Measurements from ENCODE around the gene TRIO.
A peak's percentile ranks its signal among the peaks of the same experiment; 100 is the strongest.

Gene TRIO

GRCh38 chr5:14452685-14453454 is 309.7 kb downstream of the TRIO start:
- no peaks in the 10 kb centered on the region for H3K27me3 Mint-ChIP-seq
- H3K27ac Mint-ChIP-seq, result no peak overlapping the region
- H3K4me3 Mint-ChIP-seq, result no peak overlapping the region
- ATAC-seq (replicated peaks), result no peak
- peaks cover 7% of the 10 kb centered on the region for H3K36me3 Mint-ChIP-seq (ENCODE audit: insufficient read depth)
- H3K9me3 Mint-ChIP-seq, result no peaks in the 10 kb centered on the region
- peaks cover 3 to 6% of the 10 kb centered on the region in 2 donors for H3K4me1 Mint-ChIP-seq (ENCODE audit: low read depth in 2 of 2)
- DNase-seq, result no peak

GRCh38 chr5:14453481-14453880 is 310.3 kb downstream of the TRIO start:
- peaks cover 3 to 6% of the 10 kb centered on the region in 2 donors for H3K4me1 Mint-ChIP-seq (ENCODE audit: low read depth in 2 of 2)
- ATAC-seq (replicated peaks), result no peak
- H3K4me3 Mint-ChIP-seq, result no peak overlapping the region
- no peak overlapping the region for H3K27ac Mint-ChIP-seq
- no peak for DNase-seq
- no peaks in the 10 kb centered on the region for H3K9me3 Mint-ChIP-seq
- no peaks in the 10 kb centered on the region for H3K27me3 Mint-ChIP-seq
- H3K36me3 Mint-ChIP-seq (ENCODE audit: insufficient read depth), result peaks cover 7% of the 10 kb centered on the region

DNA sequence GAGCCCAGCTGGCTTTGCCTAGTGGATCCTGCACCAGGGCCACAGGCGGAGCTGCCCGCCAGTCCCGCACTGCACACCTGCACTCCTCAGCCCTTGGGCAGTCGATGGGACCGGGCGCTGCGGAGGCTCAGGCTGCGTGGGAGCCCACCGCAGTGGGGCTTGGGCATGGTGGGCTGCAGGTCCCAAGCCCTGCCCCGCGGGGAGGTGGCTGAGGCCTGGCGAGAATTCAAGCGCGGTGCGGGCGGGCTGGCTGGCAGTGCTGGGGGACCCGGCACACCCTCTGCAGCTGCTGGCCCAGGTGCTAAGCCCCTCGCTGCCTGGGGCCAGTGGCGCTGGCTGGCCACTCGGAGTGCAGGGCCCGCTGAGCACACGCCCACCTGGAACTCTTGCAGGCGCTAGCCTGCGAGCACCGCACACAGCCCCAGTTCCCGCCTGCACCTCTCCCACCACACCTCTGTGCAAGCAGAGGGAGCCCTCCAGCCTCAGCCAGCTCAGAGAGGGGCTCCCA is 312.7 kb downstream of the TRIO start:
- ATAC-seq (replicated peaks) (no peak), DNase-seq (no peak)
- no peak overlapping the region for H3K4me3 Mint-ChIP-seq
- no peaks in the 10 kb centered on the region for H3K9me3 Mint-ChIP-seq
- peaks cover 4% of the 10 kb centered on the region for H3K36me3 Mint-ChIP-seq (ENCODE audit: insufficient read depth)
- no peaks in the 10 kb centered on the region for H3K27me3 Mint-ChIP-seq
- no peaks in the 10 kb centered on the region for H3K4me1 Mint-ChIP-seq (ENCODE audit: low read depth in 2 of 2)
- H3K27ac Mint-ChIP-seq, result no peak overlapping the region

DNA sequence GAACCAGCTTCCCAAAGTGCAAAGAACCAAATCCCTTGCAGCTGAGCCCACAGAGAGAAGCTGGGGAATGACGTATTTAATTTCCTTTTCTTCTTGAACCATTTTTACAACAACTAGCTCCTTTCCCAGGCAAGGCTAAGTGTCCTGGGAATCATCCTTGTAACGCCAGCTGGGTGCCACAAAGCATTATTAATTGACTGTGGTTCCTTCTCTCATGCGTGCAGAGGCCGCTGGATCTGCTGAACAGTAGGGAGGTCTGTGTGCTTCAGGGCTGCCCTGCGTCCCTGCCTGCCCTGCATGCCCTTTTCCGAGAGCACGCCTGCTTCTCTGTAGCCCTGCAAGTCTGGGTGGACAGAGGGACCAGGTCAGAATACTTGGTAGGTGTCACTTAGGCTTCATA is 314.3 kb downstream of the TRIO start:
- H3K36me3 Mint-ChIP-seq (ENCODE audit: insufficient read depth), result peaks cover 9% of the 10 kb centered on the region
- no peaks in the 10 kb centered on the region for H3K27me3 Mint-ChIP-seq
- H3K27ac Mint-ChIP-seq, result no peak overlapping the region
- ATAC-seq (replicated peaks), result no peak
- no peaks in the 10 kb centered on the region for H3K9me3 Mint-ChIP-seq
- H3K4me1 Mint-ChIP-seq (ENCODE audit: low read depth in 2 of 2), result no peaks in the 10 kb centered on the region
- DNase-seq, result no peak
- H3K4me3 Mint-ChIP-seq, result no peak overlapping the region

DNA sequence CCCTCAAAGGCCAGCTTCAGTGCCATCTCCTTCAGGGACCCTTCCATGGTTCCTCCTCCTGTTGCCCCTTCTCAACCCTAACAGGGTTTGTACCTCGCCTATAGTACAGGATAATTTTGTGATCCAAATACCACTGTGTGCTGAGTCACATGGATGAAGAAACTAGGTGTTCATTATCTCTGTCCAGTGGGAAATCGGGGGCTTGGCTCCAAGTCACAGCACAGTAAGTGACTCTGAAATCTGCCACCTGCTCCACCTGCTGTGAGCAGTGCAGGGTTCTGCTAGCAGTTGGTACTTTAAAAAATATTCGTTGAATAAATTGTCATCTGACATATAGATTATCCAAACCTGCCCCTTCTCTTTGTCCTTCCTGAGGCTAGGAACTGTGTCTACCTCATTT is 315.3 kb downstream of the TRIO start:
- no peaks in the 10 kb centered on the region for H3K9me3 Mint-ChIP-seq
- no peaks in the 10 kb centered on the region for H3K4me1 Mint-ChIP-seq (ENCODE audit: low read depth in 2 of 2)
- H3K4me3 Mint-ChIP-seq, result no peak overlapping the region
- no peak overlapping the region for H3K27ac Mint-ChIP-seq
- no peak for ATAC-seq (replicated peaks)
- DNase-seq, result no peak
- peaks cover 13% of the 10 kb centered on the region for H3K36me3 Mint-ChIP-seq (ENCODE audit: insufficient read depth)
- no peaks in the 10 kb centered on the region for H3K27me3 Mint-ChIP-seq

DNA sequence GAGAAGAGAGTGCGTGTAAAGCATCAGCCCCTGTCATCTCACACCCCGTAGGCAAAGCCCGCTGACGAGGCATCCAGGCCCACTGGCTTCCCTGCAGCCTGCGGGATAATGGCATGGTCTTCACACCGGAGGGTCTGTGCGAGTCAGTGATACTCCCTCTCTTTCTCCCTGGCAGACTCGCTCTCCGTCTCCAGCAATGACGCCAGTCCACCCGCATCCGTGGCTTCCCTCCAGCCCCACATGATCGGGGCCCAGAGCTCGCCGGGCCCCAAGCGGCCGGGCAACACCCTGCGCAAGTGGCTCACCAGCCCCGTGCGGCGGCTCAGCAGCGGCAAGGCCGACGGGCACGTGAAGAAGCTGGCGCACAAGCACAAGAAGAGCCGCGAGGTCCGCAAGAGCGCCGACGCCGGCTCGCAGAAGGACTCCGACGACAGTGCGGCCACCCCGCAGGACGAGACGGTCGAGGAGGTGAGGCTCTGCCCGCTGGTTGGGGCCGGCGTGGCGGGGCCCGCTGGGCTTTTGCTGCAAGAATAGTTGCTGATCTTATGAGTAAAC is 317.8 kb downstream of the TRIO start:
- Mint-ChIP-seq H3K27me3 (no peaks in the 10 kb centered on the region), H3K36me3 (ENCODE audit: insufficient read depth) (peaks cover 9% of the 10 kb centered on the region), H3K4me3 (no peak overlapping the region), H3K4me1 (ENCODE audit: low read depth in 2 of 2) (no peaks in the 10 kb centered on the region), H3K27ac (no peak overlapping the region), H3K9me3 (no peaks in the 10 kb centered on the region)
- DNase-seq (no peak), ATAC-seq (replicated peaks) (no peak)

DNA sequence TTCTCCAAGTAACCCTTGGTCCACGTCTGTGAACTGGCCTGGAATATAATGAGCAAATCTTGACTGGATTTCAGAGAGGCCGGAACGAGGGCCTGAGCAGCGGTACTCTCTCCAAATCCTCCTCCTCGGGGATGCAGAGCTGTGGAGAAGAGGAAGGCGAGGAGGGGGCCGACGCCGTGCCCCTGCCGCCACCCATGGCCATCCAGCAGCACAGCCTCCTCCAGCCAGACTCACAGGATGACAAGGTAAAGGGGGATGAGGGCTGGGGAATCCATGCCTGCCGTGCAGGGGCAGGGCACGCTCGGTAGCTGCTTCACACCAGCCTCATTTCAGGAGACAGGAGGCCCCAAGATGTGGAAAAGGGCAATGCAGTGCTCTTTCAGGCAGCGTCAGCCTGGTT is 319.5 kb downstream of the TRIO start:
- Mint-ChIP-seq H3K36me3 (ENCODE audit: insufficient read depth) (peaks cover 9% of the 10 kb centered on the region), H3K27ac (no peak overlapping the region), H3K4me3 (no peak overlapping the region), H3K9me3 (no peaks in the 10 kb centered on the region), H3K27me3 (no peaks in the 10 kb centered on the region), H3K4me1 (ENCODE audit: low read depth in 2 of 2) (no peaks in the 10 kb centered on the region)
- DNase-seq (no peak), ATAC-seq (replicated peaks) (no peak)

DNA sequence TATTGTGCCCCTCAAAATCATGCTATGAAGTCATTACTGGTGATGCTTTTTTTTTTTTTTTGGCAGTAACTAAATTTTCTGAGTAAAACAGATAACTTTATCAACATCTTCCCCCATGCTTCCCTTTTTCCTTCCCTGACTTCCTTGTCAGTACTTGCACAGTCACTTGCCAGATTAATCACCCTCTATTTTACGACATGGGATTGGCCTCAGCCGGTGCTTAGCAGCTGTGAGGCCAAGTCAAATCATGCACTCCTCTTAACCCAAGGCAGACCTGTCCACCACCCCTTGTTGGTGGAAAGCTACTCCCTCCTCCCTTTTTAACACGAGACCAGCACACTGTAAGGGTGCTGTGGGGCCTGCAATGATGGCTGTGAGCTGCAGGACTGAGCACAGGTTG is 320.5 kb downstream of the TRIO start:
- Mint-ChIP-seq H3K27ac (no peak overlapping the region), H3K27me3 (no peaks in the 10 kb centered on the region), H3K36me3 (ENCODE audit: insufficient read depth) (peaks cover 9% of the 10 kb centered on the region), H3K4me1 (ENCODE audit: low read depth in 2 of 2) (no peaks in the 10 kb centered on the region), H3K4me3 (no peak overlapping the region), H3K9me3 (no peaks in the 10 kb centered on the region)
- DNase-seq, result no peak
- no peak for ATAC-seq (replicated peaks)

- Mint-ChIP-seq H3K36me3 (ENCODE audit: insufficient read depth) (peaks cover 9% of the 10 kb centered on the region), H3K27ac (no peak overlapping the region), H3K9me3 (no peaks in the 10 kb centered on the region), H3K4me3 (no peak overlapping the region), H3K4me1 (ENCODE audit: low read depth in 2 of 2) (no peaks in the 10 kb centered on the region), H3K27me3 (peaks cover 0 to 2% of the 10 kb centered on the region in 2 donors)
- ATAC-seq (replicated peaks), result no peak
- DNase-seq, result no peak
Measured at GRCh38 chr5:14464096-14464495, 321.0 kb downstream of the TRIO start.

DNA sequence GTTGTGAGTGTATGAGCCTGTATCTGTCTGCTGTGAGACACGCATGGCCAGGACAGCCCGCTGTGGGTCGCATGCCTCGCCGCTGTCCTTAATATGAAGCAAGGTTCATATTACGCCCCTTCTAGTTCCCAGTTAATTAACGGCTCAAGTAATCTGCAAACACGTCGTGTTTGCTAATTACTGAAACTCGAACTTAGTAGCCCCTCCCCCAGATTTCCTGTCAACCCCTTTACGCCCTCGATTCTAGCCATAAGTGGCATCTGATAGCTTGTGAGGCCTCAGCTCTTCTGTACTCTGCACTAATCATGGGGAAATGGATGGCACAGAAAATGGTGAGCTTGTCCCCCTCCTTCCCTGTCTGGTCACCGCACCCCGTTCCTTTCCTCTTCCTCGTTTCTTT is 321.5 kb downstream of the TRIO start:
- no peaks in the 10 kb centered on the region for H3K9me3 Mint-ChIP-seq
- ATAC-seq (replicated peaks) (no peak), DNase-seq (no peak)
- no peak overlapping the region for H3K4me3 Mint-ChIP-seq
- H3K36me3 Mint-ChIP-seq (ENCODE audit: insufficient read depth), result peaks cover 9% of the 10 kb centered on the region
- H3K27me3 Mint-ChIP-seq, result peaks cover 0 to 8% of the 10 kb centered on the region in 2 donors
- no peaks in the 10 kb centered on the region for H3K4me1 Mint-ChIP-seq (ENCODE audit: low read depth in 2 of 2)
- H3K27ac Mint-ChIP-seq, result peak overlapping the region in 1 of 2 donors; percentile 57

DNA sequence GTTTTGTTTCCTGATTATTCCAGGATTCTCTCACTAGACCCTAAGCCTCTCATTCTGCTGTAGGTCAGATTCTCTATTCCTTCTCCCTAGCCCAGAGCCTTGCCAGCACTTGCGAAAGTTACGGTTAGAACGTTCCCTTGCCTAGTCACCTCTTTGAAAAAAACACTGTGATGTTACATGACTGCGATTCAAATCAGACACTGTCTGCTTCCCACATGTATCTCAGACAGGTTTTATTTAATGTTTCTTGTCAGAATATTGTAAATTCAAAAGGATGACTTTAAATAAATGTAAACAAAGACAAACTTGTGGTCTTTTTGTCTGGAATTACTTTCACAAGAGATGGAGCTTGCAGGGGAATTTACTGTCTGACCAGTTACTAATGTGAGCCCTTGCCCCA is 322.0 kb downstream of the TRIO start:
- no peak overlapping the region for H3K4me3 Mint-ChIP-seq
- peaks cover 9% of the 10 kb centered on the region for H3K36me3 Mint-ChIP-seq (ENCODE audit: insufficient read depth)
- no peaks in the 10 kb centered on the region for H3K4me1 Mint-ChIP-seq (ENCODE audit: low read depth in 2 of 2)
- peak overlapping the region in 1 of 2 donors; percentile 57 for H3K27ac Mint-ChIP-seq
- no peaks in the 10 kb centered on the region for H3K9me3 Mint-ChIP-seq
- H3K27me3 Mint-ChIP-seq, result peaks cover 0 to 10% of the 10 kb centered on the region in 2 donors
- DNase-seq (no peak), ATAC-seq (replicated peaks) (no peak)

GRCh38 chr5:14465776-14466175 is 322.6 kb downstream of the TRIO start:
- peaks cover 0 to 10% of the 10 kb centered on the region in 2 donors for H3K27me3 Mint-ChIP-seq

DNA sequence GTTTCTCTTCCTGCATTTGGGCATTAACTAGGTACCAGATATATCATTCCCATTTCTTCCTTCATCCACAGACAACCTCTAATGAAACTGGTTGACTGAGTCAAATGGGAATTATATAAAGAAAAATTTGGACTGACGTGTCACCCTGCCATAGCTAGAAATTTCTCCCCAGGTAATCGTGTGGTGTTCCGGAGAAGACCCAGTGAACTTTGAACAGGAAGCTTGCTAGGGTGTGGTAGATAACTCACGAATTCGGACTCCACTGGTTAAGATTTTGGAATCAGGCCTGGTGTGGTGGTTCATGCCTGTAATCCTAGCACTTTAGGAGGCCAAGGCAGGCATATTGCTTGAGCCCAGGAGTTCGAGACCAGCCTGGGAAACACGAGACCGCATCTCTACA is 324.1 kb downstream of the TRIO start:
- Mint-ChIP-seq H3K4me3 (no peak overlapping the region), H3K27me3 (peaks cover 0 to 10% of the 10 kb centered on the region in 2 donors), H3K27ac (no peak overlapping the region), H3K4me1 (ENCODE audit: low read depth in 2 of 2) (no peaks in the 10 kb centered on the region), H3K9me3 (no peaks in the 10 kb centered on the region), H3K36me3 (ENCODE audit: insufficient read depth) (peaks cover 3% of the 10 kb centered on the region)
- DNase-seq (no peak), ATAC-seq (replicated peaks) (no peak)

More at GRCh38 chr5:14465776-14466175, 322.6 kb downstream of the TRIO start:
- DNase-seq (no peak), ATAC-seq (replicated peaks) (no peak)
- Mint-ChIP-seq H3K36me3 (ENCODE audit: insufficient read depth) (peaks cover 9% of the 10 kb centered on the region), H3K4me3 (no peak overlapping the region), H3K9me3 (no peaks in the 10 kb centered on the region), H3K4me1 (ENCODE audit: low read depth in 2 of 2) (no peaks in the 10 kb centered on the region), H3K27ac (no peak overlapping the region)

- Mint-ChIP-seq H3K9me3 (no peaks in the 10 kb centered on the region), H3K27ac (no peak overlapping the region), H3K4me3 (no peak overlapping the region), H3K36me3 (ENCODE audit: insufficient read depth) (no peaks in the 10 kb centered on the region), H3K27me3 (peaks cover 0 to 10% of the 10 kb centered on the region in 2 donors), H3K4me1 (ENCODE audit: low read depth in 2 of 2) (no peaks in the 10 kb centered on the region)
- DNase-seq (no peak), ATAC-seq (replicated peaks) (no peak)
Measured at GRCh38 chr5:14467886-14468285, 324.7 kb downstream of the TRIO start.

Measured in effector memory CD8-positive, alpha-beta T cell (primary cell).